Measurements from ENCODE around the gene COMMD1.
"Not testable (repeated sequence)": the region's sequence is repeated elsewhere in the genome, so short reads cannot be mapped to it uniquely, and the experiment has no call there.

Gene COMMD1

DNA sequence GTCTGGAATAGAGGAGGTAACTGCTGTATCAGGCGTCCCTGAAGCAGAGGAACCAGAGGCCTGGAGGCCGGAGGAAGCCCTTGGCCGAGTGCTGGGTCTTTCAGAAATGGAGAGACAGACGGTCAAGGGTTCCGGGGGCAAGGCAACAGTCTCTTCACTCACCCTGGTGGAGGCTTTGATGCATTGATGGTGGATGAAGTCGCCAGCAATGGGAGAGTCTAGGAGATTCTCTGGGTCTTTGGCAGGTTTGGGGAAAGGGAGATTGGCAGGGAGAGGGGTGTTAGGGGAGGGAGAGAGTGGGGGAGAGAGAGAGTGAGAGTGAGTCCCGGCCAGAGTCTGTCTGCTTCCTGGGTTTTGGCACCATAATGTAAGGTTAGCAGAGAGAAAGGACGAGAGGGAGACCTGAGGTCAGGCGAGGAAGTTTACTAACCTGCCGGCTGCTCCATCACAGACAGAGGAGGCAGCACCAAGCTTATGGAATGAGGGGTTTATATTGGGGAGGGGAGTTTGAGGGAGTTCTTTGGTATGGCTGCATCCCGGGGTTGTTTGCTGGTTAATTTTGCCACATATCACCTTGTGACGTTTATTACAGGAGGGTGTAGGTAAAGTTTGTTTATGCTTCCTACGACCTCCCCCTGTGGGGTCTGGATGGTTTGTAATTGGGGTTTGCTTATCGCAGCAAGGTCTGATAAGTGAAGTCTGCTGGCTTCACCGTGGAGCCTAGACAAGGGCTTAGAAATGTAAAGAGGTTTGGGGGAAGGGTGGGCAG lies 19.6 kb downstream of the COMMD1 start:
- no peak for DNase-seq (ENCODE audit: low read depth in 3 of 3)

GRCh38 chr2:61926531-61927477 lies 21.3 kb downstream of the COMMD1 start:
- no peak for DNase-seq (ENCODE audit: low read depth in 3 of 3)

GRCh38 chr2:61928826-61929461 lies 23.5 kb downstream of the COMMD1 start:
- no peak for DNase-seq (ENCODE audit: low read depth in 3 of 3)

- no peak for DNase-seq (ENCODE audit: low read depth in 3 of 3)
Observed at GRCh38 chr2:61937098-61937497, 31.6 kb downstream of the COMMD1 start.

DNA sequence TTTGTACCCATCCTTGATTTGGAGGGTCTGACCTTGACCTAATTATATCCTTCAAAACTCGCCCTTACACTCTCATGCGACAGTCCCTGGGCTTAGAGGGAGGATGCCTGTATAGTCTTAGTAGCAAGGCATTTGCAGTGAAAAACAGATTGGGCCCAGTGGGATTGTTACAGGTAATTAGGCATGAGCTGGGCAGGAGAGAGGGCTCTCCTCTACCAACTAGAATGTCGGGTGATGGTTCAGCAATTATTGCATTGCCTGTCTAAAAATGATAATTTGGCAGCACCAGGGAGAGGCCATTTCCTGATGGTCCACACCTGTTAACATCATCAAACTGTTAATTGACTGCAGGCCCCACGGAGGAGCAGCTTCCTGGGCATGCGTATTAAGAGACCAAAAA lies 32.4 kb downstream of the COMMD1 start:
- DNase-seq (ENCODE audit: low read depth in 3 of 3): no peak

GRCh38 chr2:61938511-61938910 lies 33.0 kb downstream of the COMMD1 start:
- DNase-seq (ENCODE audit: low read depth in 3 of 3): no peak

DNA sequence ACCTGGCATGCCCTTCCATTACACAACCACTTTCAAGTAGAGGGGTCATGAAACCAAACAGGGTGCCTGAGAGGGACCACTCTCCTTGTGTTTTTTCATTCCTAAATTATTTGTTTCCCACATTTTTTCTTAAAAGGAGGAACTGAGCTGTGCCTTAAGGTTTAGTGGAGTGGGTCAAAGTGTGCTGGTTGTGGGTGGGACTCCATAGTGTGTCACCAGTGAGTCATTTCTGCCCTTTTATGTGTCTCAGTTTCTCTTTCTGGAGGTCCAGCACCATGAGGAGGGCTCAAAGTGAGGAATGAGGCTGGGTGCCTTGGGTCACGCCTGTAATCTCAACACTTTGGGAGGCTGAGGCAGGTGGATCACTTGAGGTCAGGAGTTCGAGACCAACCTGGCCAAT lies 37.8 kb downstream of the COMMD1 start:
- DNase-seq (ENCODE audit: low read depth in 3 of 3): no peak

GRCh38 chr2:61946666-61947065 lies 41.2 kb downstream of the COMMD1 start:
- DNase-seq (ENCODE audit: low read depth in 3 of 3): no peak

DNA sequence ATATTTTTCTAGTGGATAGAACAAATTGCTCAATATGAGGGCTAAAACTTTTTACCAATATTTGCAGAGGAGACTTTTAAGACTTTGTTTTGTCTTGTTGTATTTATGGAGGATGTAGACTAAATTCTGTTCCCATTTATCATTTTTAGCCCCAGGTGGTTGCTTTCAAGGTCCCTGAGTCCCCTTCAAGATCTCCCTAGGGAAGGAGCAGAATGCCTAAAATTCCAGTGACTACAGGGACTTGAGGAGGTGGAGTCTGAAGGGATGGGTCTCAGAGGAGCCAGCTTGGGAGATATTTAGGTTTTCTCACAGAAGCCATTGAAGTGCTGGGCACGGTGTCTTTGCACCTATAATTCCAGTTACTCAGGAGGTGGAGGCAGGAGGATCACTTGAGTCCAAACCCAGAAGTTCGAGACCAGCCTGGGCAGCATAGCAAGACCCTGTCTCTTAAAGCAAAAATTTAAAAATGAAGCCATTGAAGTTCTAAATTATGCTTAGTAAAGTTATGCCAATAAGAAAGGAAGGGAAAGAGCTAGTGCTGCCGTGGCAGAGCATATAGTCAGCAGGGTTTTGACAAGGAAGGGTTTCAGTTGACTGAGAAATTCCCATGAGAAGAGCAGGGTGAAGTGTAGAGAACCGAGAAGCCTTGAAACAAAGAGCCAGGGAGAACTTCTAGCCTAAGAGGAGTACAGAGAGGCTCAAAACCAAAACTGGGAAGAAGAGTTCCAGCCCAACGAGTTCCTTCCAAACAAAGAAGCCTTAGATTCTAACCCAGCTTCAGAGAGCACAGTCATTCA lies 43.4 kb downstream of the COMMD1 start:
- no peak for DNase-seq (ENCODE audit: low read depth in 3 of 3)

GRCh38 chr2:61949458-61949713 lies 43.9 kb downstream of the COMMD1 start:
- no peak for DNase-seq (ENCODE audit: low read depth in 3 of 3)

GRCh38 chr2:61949714-61950560 lies 44.5 kb downstream of the COMMD1 start:
- no peak for DNase-seq (ENCODE audit: low read depth in 3 of 3)

DNA sequence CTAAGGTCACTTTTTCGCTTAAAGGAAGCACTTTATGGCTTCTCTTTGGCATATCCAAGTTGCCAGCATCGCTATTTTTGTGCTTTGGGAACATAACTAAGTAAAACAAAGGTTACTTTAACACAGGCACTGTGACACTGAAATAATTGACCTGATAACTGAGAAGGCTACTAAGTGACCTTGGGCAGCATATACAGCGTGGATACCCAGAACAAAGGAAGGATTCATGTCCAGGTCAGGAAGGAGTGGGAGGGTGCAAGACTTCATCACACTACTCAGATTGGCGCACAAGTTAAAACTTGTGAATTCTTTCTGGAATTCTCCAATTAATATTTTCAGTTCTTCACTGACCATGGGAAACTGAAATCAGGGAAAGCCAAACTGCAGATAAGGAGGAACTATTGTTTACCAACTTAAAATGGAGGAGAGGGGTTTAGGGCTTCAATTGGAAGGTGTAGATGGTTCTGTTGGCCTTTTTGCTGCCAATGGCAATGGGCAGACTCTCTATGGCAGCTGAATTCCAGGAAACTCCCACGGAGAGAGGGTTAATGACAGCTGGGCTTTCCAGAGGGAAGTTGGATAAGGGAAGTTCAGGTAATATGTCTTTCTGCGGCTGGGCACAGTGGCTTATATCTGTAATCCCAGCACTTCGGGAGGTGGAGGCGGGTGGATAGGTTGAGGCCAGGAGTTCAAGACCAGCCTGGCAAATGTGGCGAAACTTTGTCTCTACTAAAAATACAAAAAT lies 45.3 kb downstream of the COMMD1 start:
- no peak for DNase-seq (ENCODE audit: low read depth in 3 of 3)

DNA sequence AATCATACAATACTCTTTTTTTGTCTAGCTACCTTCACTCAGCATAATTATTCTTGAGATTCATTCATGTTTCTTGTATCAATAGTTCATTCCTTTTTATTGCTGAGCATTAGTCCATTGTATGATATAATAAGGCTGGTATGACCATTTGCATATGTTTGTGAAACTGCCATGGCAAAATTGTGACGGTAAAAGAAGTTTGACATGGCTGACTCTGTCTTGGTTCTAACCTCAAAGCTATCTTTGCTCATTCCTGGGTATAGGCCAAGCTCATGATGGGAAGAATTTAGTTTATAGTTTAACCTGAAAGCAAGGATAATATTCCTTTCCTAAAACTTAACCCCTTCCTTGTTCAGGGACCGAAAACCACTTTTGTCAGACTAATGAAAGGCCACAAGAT lies 46.4 kb downstream of the COMMD1 start:
- DNase-seq (ENCODE audit: low read depth in 3 of 3): no peak

- DNase-seq (ENCODE audit: low read depth in 3 of 3): no peak
Observed at GRCh38 chr2:61952288-61952687, 46.8 kb downstream of the COMMD1 start.

GRCh38 chr2:61954856-61955255 lies 49.4 kb downstream of the COMMD1 start:
- DNase-seq (ENCODE audit: low read depth in 3 of 3): not testable (repeated sequence)

DNA sequence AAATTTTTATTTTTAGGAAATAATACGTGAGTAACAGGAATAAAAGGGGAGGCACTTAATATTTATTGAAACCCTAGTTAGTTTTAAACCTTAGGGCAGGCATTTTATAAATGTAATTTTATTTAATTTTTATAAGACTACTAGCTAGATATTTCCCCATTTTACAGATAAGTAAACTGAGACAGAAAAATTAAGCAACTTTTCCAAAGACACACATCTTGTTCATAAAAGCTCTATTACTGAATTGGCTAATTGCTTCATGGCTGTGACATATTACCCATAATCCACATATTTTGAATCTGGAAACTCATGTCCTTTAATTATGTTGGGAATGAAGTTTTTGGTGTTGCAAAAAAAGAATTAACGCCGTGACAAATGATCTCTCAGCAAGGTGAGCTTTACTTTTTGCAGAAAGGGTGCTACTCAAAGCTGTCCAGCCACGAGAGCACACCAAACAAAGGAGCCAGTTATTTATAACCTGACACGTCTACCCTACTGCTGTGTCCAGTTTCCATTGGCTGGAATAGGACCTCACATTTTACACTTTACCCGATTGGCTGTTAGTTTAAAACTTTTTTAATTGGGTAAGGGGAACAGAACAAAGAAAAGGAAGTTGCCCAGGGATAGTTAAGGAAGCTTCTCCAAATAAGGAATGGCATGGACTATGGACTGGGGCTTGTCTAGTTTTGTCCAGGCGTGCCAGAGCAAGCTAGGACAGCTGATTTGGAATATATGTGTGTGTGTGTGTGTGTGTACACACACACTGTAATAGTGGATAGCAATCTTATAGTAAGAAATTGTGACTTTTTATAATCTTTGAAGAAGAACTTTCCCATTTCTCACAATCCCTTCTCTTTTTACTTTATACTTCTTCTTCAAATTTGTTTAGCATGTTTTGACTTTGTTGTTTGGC lies 54.2 kb downstream of the COMMD1 start:
- no peak for DNase-seq (ENCODE audit: low read depth in 3 of 3)

DNA sequence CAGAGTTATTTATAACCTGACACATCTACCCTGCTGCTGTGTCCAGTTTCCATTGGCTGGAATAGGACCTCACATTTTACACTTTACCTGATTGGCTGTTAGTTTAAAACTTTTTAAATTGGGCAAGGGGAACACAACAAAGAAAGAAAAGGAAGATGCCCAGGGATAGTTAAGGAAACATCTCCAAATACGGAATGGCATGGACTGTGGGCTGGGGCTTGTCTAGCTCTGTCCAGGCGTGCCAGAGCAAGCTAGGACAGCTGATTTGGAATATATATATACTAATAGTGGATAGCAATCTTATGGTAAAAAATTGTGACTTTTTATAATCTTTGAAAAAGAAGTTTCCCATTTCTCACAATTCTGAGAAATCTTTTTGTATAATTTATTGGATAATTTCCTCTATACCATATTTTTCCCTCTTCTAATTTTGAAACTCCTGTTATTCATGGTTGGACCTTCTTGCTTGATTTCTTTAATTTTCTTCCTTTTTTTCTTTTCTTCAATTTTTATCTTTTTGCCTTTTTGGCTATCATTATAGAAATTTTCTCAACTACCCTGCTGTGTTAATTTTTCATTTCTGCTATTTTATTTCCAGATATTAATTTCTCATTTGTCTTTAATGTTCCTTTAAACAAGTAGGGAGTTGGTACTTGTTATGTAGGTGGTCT lies 55.9 kb downstream of the COMMD1 start:
- no peak for DNase-seq (ENCODE audit: low read depth in 3 of 3)

Measured in stimulated activated CD4-positive, alpha-beta T cell treated with anti-CD3 and anti-CD28 coated beads, TNF-alpha, amount 100 ng/mL, for 48 hours (primary cell).